ENCODE measurements around the gene CDK5. TPM values are rescaled to one million over a fixed set of nuclear protein-coding genes. Genes with fewer than 3 reads are reported as not detected.
A peak's percentile ranks its signal among the peaks of the same experiment; 100 is the strongest.

CDK5 gene
- total RNA-seq, 1 donor: 17.0 TPM

GRCh38 chr7:151078233-151079040 is 20.7 kb upstream of the CDK5 start:
- Histone ChIP-seq H3K4me2 (ENCODE audit: insufficient read depth, low read length) (peak overlapping the region; percentile 93), H3K79me2 (ENCODE audit: insufficient read depth, low read length) (peaks cover 41% of the 10 kb centered on the region), H4K20me1 (ENCODE audit: insufficient read depth, low read length) (peaks cover 21% of the 10 kb centered on the region), H3K36me3 (ENCODE audit: insufficient read depth, low read length) (peaks cover 26% of the 10 kb centered on the region), H3K27me3 (ENCODE audit: insufficient read depth, low read length) (no peaks in the 10 kb centered on the region), H3K4me1 (ENCODE audit: insufficient read depth, low read length) (peaks cover 27% of the 10 kb centered on the region), H3K9me3 (ENCODE audit: low read depth, low read length) (no peaks in the 10 kb centered on the region), H2AFZ (ENCODE audit: low read length) (no peak overlapping the region), H3K27ac (ENCODE audit: low read depth, low read length) (no peak overlapping the region), H3K4me3 (ENCODE audit: insufficient read depth, low read length) (no peak overlapping the region)
- no peak for TF ChIP-seq CTCF (IDR thresholded peaks at IDR 0.05; ENCODE audit: extremely low read depth, low read depth, low read length)
- peak; percentile 90 for DNase-seq (ENCODE audit: insufficient read length, low spot score, missing footprints)

GRCh38 chr7:151077705-151078232 is 20.1 kb upstream of the CDK5 start:
- H3K9me3 ChIP-seq (ENCODE audit: low read depth, low read length): no peaks in the 10 kb centered on the region
- TF ChIP-seq CTCF (IDR thresholded peaks at IDR 0.05; ENCODE audit: extremely low read depth, low read depth, low read length): no peak
- peaks cover 27% of the 10 kb centered on the region for H3K4me1 ChIP-seq (ENCODE audit: insufficient read depth, low read length)
- H3K4me3 ChIP-seq (ENCODE audit: insufficient read depth, low read length): no peak overlapping the region
- peaks cover 21% of the 10 kb centered on the region for H4K20me1 ChIP-seq (ENCODE audit: insufficient read depth, low read length)
- peaks cover 38% of the 10 kb centered on the region for H3K79me2 ChIP-seq (ENCODE audit: insufficient read depth, low read length)
- peaks cover 26% of the 10 kb centered on the region for H3K36me3 ChIP-seq (ENCODE audit: insufficient read depth, low read length)
- no peak overlapping the region for H2AFZ ChIP-seq (ENCODE audit: low read length)
- H3K27ac ChIP-seq (ENCODE audit: low read depth, low read length): no peak overlapping the region
- no peaks in the 10 kb centered on the region for H3K27me3 ChIP-seq (ENCODE audit: insufficient read depth, low read length)
- no peak overlapping the region for H3K4me2 ChIP-seq (ENCODE audit: insufficient read depth, low read length)
- peak; percentile 87 for DNase-seq (ENCODE audit: insufficient read length, low spot score, missing footprints)

GRCh38 chr7:151076863-151077704 is 19.4 kb upstream of the CDK5 start:
- Histone ChIP-seq H4K20me1 (ENCODE audit: insufficient read depth, low read length) (peaks cover 21% of the 10 kb centered on the region), H3K36me3 (ENCODE audit: insufficient read depth, low read length) (peaks cover 32% of the 10 kb centered on the region)

More at GRCh38 chr7:151076863-151077704, 19.4 kb upstream of the CDK5 start:
- no peak overlapping the region for H3K4me2 ChIP-seq (ENCODE audit: insufficient read depth, low read length)
- no peak overlapping the region for H3K27ac ChIP-seq (ENCODE audit: low read depth, low read length)
- H3K4me1 ChIP-seq (ENCODE audit: insufficient read depth, low read length): peaks cover 20% of the 10 kb centered on the region
- TF ChIP-seq CTCF (IDR thresholded peaks at IDR 0.05; ENCODE audit: extremely low read depth, low read depth, low read length): peak; percentile 43
- H3K79me2 ChIP-seq (ENCODE audit: insufficient read depth, low read length): peaks cover 31% of the 10 kb centered on the region
- no peaks in the 10 kb centered on the region for H3K9me3 ChIP-seq (ENCODE audit: low read depth, low read length)
- no peak overlapping the region for H2AFZ ChIP-seq (ENCODE audit: low read length)
- no peak overlapping the region for H3K4me3 ChIP-seq (ENCODE audit: insufficient read depth, low read length)
- peak; percentile 90 for DNase-seq (ENCODE audit: insufficient read length, low spot score, missing footprints)
- H3K27me3 ChIP-seq (ENCODE audit: insufficient read depth, low read length): no peaks in the 10 kb centered on the region
